ENCODE measurements around the gene TDRD5.

Gene TDRD5

GRCh38 chr1:179548666-179549367, 42.8 kb upstream of the TDRD5 start:
- ATAC-seq = no peak
- TF ChIP-seq CSRNP3 (CRISPR knock-in tag; IDR thresholded peaks at IDR 0.05) (no peak), PATZ1 (CRISPR knock-in tag; IDR thresholded peaks at IDR 0.05; ENCODE audit: borderline replicate concordance) (no peak), ISL1 (CRISPR knock-in tag; IDR thresholded peaks at IDR 0.05) (no peak), SNAI2 (CRISPR knock-in tag; IDR thresholded peaks at IDR 0.05) (no peak), ESRRG (CRISPR knock-in tag; IDR thresholded peaks at IDR 0.05) (no peak), ZC3H10 (CRISPR knock-in tag; IDR thresholded peaks at IDR 0.05) (no peak), ARNTL (CRISPR knock-in tag; IDR thresholded peaks at IDR 0.05; ENCODE audit: borderline replicate concordance, low read depth) (no peak), ZNF565 (CRISPR knock-in tag; conservative IDR thresholded peaks at IDR 0.05; ENCODE audit: low read depth) (no peak), CSDC2 (CRISPR knock-in tag; IDR thresholded peaks at IDR 0.05) (no peak), PPARA (CRISPR knock-in tag; IDR thresholded peaks at IDR 0.05; ENCODE audit: borderline replicate concordance) (no peak), BACH2 (CRISPR knock-in tag; IDR thresholded peaks at IDR 0.05; ENCODE audit: borderline replicate concordance) (no peak), TSHZ2 (CRISPR knock-in tag; IDR thresholded peaks at IDR 0.05) (no peak), ZNF8 (CRISPR knock-in tag; IDR thresholded peaks at IDR 0.05) (no peak), GLIS3 (CRISPR knock-in tag; IDR thresholded peaks at IDR 0.05) (no peak)

GRCh38 chr1:179549368-179549700, 42.3 kb upstream of the TDRD5 start:
- ATAC-seq = no peak
- TF ChIP-seq GLIS3 (CRISPR knock-in tag; IDR thresholded peaks at IDR 0.05) = no peak
- no peak for TF ChIP-seq TSHZ2 (CRISPR knock-in tag; IDR thresholded peaks at IDR 0.05)
- no peak for TF ChIP-seq ZNF565 (CRISPR knock-in tag; conservative IDR thresholded peaks at IDR 0.05; ENCODE audit: low read depth)
- TF ChIP-seq POU6F1 (CRISPR knock-in tag; IDR thresholded peaks at IDR 0.05; ENCODE audit: borderline replicate concordance, low read depth) = no peak
- TF ChIP-seq ZNF70 (CRISPR knock-in tag; IDR thresholded peaks at IDR 0.05) = no peak
- no peak for TF ChIP-seq OSR1 (CRISPR knock-in tag; IDR thresholded peaks at IDR 0.05)
- no peak for TF ChIP-seq SNAI2 (CRISPR knock-in tag; IDR thresholded peaks at IDR 0.05)
- no peak for TF ChIP-seq ARNTL (CRISPR knock-in tag; IDR thresholded peaks at IDR 0.05; ENCODE audit: borderline replicate concordance, low read depth)
- no peak for TF ChIP-seq ESRRG (CRISPR knock-in tag; IDR thresholded peaks at IDR 0.05)
- no peak for TF ChIP-seq RARB (CRISPR knock-in tag; IDR thresholded peaks at IDR 0.05)
- no peak for TF ChIP-seq BACH2 (CRISPR knock-in tag; IDR thresholded peaks at IDR 0.05; ENCODE audit: borderline replicate concordance)
- TF ChIP-seq PPARA (CRISPR knock-in tag; IDR thresholded peaks at IDR 0.05; ENCODE audit: borderline replicate concordance) = no peak
- TF ChIP-seq ISL1 (CRISPR knock-in tag; IDR thresholded peaks at IDR 0.05) = no peak
- no peak for TF ChIP-seq PATZ1 (CRISPR knock-in tag; IDR thresholded peaks at IDR 0.05; ENCODE audit: borderline replicate concordance)
- no peak for TF ChIP-seq ZC3H10 (CRISPR knock-in tag; IDR thresholded peaks at IDR 0.05)
- TF ChIP-seq TCF4 (CRISPR knock-in tag; IDR thresholded peaks at IDR 0.05; ENCODE audit: borderline replicate concordance) = no peak
- no peak for TF ChIP-seq TOX (CRISPR knock-in tag; IDR thresholded peaks at IDR 0.05; ENCODE audit: borderline replicate concordance)
- TF ChIP-seq CREB5 (CRISPR knock-in tag; IDR thresholded peaks at IDR 0.05; ENCODE audit: low read depth) = no peak
- TF ChIP-seq ZFP3 (CRISPR knock-in tag; IDR thresholded peaks at IDR 0.05) = no peak
- no peak for TF ChIP-seq ZFP30 (CRISPR knock-in tag; IDR thresholded peaks at IDR 0.05)

Measured in SK-N-SH treated with all-trans-retinoic acid at 6 μM for 48 hours (cell line).